ENCODE data around the gene DLX1.

DLX1 gene

GRCh38 chr2:172087207-172087779 is 2.0 kb downstream of the DLX1 start:
- no peak for DNase-seq (ENCODE audit: low spot score)

- no peak for DNase-seq (ENCODE audit: low spot score)
These were observed 2.5 kb downstream of the DLX1 start for GRCh38 chr2:172087780-172088244.

- no peak for DNase-seq (ENCODE audit: low spot score)
These were observed 3.1 kb downstream of the DLX1 start for GRCh38 chr2:172088245-172089004.

DNA sequence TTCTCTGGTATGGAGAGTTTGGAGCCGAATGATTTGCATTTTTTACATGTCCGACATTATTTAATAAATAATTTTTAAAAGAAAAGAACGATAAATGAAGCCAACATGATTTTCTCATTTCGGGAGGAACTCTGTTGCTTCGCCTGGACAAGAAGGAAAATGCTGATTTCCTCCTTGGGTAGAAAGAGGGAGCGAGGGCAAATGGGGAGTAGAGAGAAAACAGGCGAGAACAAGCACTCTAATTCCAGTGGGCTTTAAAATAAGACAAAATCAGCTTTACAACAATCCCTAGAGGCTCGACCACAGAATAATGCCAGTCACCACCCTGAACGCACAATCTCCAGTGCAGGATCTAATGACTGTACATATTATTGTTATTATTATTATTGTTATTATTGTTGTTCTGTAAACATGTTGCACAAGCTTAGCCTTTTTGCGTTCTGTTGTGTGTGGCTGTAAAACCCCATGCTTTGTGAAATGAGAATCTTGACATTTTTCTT is 3.7 kb downstream of the DLX1 start:
- no peak for DNase-seq (ENCODE audit: low spot score)

GRCh38 chr2:172089633-172090032 is 4.3 kb downstream of the DLX1 start:
- no peak for DNase-seq (ENCODE audit: low spot score)

- no peak for DNase-seq (ENCODE audit: low spot score)
These were observed 5.0 kb downstream of the DLX1 start for GRCh38 chr2:172090044-172090961.

GRCh38 chr2:172091000-172091641 is 5.8 kb downstream of the DLX1 start:
- no peak for DNase-seq (ENCODE audit: low spot score)

- no peak for DNase-seq (ENCODE audit: low spot score)
These were observed 6.7 kb downstream of the DLX1 start for GRCh38 chr2:172091761-172092566.

DNA sequence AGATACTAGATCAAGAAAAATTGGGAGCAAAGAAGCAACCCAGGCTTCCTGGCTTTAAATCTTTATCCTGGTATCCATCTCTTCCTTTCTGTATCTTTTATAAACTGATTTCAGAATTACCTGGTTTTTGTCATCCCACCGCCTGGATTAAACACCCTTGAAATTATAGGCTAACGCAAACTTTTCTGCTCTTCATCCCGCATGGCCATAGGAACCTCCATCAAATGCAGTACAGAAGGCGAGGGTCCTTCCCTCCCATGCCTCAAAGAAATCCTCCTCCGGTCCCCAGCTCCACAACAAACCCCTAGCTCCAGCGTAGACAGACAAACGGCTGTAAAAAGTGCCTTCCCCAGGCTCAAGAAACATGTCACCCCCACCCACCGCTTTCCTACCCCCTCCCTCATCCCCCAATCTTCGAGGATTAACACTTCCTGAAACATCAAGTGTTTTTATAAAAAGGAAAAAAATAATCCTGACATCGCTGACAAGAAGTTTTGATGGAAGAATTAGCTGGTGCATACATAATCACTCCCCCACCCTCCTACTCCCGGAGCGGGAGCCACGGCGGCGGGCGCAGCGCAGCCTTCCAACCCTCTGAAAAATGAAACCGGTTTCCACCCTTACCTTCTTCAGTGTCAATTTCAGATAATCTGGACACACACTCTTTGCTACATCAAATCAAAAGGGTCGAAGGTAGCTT is 7.6 kb downstream of the DLX1 start:
- DNase-seq (ENCODE audit: low spot score), result no peak

DNA sequence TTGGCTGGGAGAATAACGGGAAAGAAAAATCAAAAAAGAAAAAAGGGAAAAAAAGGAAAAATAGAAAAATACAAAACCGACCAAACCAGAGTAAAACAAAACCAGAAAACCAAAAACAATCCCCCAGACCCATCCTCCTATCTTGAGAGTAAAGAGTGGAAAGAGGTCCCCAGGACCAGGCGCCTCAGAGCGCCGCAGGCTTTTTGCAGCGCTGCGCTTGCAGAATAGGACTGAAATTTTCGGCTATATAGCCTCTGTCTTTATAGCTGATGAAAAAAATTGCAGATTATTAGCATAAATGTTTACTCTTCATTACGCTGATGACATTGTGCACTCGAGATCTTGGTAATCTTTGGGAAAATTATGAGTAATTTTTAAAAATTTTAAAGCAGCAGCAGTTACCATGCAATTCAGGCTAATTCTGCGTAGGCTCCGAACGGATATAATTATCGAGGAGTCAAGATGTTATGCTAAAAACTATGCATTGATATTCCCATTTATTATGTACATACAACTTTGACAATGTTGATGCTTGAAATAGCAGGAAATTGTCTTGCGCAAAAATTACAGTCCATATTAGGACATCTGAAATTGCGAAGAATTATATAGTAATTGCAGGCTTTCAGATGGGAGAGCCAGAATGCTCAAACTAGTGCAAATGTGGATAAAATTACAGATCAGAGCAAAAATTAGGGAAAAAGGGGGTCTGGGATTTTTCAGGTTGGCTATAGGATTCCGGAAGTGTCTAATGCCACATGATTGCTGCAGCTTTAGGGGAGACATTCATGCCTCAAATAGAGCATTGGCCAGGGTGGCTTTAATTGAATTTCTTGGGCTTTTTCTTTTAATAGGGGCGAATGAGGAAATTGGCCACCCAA is 8.3 kb downstream of the DLX1 start:
- DNase-seq (ENCODE audit: low spot score), result no peak

GRCh38 chr2:172094294-172095145 is 9.2 kb downstream of the DLX1 start:
- DNase-seq (ENCODE audit: low spot score), result no peak

GRCh38 chr2:172095146-172095904 is 10.0 kb downstream of the DLX1 start:
- DNase-seq (ENCODE audit: low spot score), result no peak

DNA sequence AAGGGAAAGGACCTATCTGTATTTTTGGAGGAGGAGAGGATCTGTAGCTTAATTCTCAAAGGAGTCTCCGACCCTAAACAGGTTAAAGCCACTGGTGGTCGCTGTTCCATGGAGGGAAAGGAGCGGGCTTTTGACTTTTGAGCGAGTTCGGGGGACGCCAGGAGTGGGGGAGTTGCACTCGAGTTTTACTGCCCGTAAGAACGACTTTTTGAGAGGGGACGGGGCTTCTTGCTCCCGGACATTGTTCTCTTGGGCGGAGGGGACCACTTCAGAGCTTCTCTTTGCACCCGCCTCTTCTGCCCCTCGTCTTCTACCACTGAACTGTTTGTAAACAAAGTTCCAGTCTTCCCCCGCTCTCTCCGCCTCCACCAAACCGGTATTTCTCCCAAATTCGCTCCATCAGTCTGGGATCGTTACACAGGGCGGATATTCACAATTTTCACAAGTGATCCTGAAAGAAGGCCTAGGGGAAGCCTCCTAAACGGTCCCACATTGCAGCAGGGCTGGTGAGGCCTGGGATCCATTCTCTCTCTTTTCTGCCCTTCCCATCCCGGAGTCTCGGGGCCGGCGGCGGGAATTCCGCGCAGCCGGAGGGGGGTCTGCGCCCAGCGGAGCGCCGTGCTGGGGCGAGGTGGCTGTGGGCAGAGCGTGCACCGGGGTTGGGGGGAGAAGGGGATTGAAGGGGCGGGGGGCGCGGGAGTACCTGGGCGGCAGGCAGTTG is 10.8 kb downstream of the DLX1 start:
- DNase-seq (ENCODE audit: low spot score), result no peak

DNA sequence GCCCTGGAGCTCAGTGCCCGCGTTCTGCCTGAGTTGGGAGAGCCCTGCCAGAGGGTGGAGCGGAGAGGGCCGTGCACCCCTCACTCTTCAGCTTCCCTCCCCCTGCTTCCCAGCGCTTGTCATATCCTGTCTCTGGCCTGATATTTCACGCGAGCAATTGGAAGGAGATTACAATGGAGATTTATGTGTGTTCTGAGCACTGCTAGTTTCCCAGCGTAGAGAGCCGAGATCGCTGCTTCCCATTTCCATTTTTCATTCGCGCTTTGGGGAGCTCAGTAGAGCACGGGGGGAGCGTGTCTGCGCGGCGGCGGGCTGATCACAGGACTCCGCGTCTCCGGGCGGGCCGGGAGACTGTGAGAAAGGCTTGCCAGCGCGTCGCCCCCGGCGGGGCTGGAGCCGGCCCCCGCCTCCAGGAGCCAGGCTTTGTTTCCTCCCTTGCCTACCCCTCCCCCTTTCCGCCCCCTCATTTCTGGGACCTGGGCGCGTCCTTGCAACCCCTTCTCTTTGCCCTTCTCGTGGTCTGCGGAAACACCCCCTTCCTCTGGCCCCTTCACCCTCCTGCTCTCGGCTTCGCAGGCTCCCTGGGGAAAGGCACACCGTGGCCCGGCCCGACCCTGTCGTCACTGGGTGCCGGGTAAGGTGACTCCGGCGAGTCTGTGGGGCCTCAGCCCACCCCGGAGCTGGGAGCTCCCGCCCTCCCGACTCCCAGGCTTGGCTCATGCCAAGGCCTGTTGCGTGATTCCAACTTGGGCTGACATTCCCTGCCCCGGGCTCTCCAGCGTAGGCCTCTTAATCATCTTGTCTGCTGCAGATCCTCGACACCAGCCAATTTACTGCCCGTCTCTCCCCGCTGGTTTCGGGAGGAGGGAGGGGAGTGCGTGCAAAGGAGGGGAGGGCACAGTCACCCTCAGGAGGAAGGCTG is 11.6 kb downstream of the DLX1 start:
- no peak for DNase-seq (ENCODE audit: low spot score)

DNA sequence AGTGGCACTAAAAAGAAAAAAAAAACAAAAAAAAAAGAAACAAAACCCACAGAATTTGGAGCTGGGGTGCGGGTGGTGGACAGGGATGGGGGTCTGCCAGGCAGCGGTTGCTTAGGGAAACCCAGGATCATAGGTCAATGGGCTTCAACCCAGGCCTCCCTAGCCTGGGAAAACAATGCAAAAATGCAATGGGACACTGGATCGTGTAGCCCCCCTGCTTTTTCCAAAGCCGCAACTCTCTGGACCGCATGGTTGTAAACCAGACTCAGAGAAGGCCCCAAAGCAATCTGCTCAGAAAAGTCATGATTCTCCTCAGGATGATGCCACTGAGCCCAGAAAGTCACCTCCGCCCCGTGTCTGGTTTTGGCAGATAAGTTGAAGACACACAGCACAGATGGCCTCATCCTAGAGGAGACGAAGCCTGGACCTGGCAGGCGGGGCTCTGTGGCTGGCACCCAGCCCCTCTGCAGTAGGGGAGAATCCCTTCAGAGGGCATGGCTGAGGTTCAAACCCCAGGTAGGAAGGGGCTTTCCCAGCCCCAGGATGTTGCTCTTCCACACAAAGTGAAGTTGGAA is 12.3 kb downstream of the DLX1 start:
- no peak for DNase-seq (ENCODE audit: low spot score)

DNA sequence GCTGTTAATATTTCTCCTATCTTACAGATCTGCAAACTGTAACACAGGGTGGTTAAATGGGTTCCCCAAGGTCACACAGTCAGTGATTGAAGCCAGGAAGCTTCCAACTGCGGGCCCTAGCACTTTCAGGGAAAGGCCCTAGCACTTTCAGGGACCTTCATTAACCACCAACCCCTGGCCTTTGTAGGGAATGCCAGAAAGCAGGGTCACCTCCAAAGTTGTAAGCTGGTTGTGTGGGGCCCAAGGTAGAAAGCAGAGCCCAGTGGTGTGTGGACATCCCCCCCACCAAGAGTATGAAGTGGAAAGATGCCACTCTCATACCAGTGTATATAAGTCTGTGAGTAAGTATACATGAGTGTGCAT is 13.0 kb downstream of the DLX1 start:
- no peak for DNase-seq (ENCODE audit: low spot score)

Measured in putamen (tissue), 1 donor.